Measurements from ENCODE around the gene IDUA. TPM values are rescaled to one million over a fixed set of nuclear protein-coding genes. Genes with fewer than 3 reads are reported as not detected.

Gene IDUA
- total RNA-seq, 2 donors from 2014 or later: 8.9 to 10.2 TPM

- Histone ChIP-seq H3K36me3 (peaks cover 8% of the 10 kb centered on the region), H3K9me3 (no peaks in the 10 kb centered on the region), H3K27ac (no peak overlapping the region), H3K27me3 (no peaks in the 10 kb centered on the region), H3K4me1 (peaks cover 0 to 4% of the 10 kb centered on the region in 2 donors), H3K4me3 (no peak overlapping the region)
- no peak for TF ChIP-seq CTCF (IDR thresholded peaks at IDR 0.05)
- DNase-seq (ENCODE audit: low spot score): no peak
Observed at GRCh38 chr4:947491-947971, 39.3 kb upstream of the IDUA start.

- H3K4me1 ChIP-seq: peaks cover 0 to 4% of the 10 kb centered on the region in 2 donors
- TF ChIP-seq CTCF (IDR thresholded peaks at IDR 0.05): no peak
- H3K27me3 ChIP-seq: no peaks in the 10 kb centered on the region
Observed at GRCh38 chr4:948101-948935, 38.5 kb upstream of the IDUA start.

GRCh38 chr4:948936-949300, 37.9 kb upstream of the IDUA start:
- no peak for DNase-seq (ENCODE audit: low spot score)
- H3K4me1 ChIP-seq: peaks cover 0 to 4% of the 10 kb centered on the region in 2 donors
- H3K4me3 ChIP-seq: no peak overlapping the region
- no peak overlapping the region for H3K27ac ChIP-seq
- no peaks in the 10 kb centered on the region for H3K9me3 ChIP-seq
- H3K36me3 ChIP-seq: peaks cover 8% of the 10 kb centered on the region
- TF ChIP-seq CTCF (IDR thresholded peaks at IDR 0.05): no peak
- no peaks in the 10 kb centered on the region for H3K27me3 ChIP-seq

More at GRCh38 chr4:948101-948935, 38.5 kb upstream of the IDUA start:
- Histone ChIP-seq H3K4me3 (no peak overlapping the region), H3K27ac (no peak overlapping the region), H3K9me3 (no peaks in the 10 kb centered on the region), H3K36me3 (peaks cover 8% of the 10 kb centered on the region)
- DNase-seq (ENCODE audit: low spot score): no peak

GRCh38 chr4:949656-950055, 37.2 kb upstream of the IDUA start:
- Histone ChIP-seq H3K4me3 (no peak overlapping the region), H3K36me3 (peaks cover 8% of the 10 kb centered on the region), H3K9me3 (no peaks in the 10 kb centered on the region), H3K27ac (no peak overlapping the region), H3K27me3 (no peaks in the 10 kb centered on the region), H3K4me1 (peaks cover 0 to 4% of the 10 kb centered on the region in 2 donors)
- DNase-seq (ENCODE audit: low spot score): no peak
- no peak for TF ChIP-seq CTCF (IDR thresholded peaks at IDR 0.05)

GRCh38 chr4:950136-951020, 36.5 kb upstream of the IDUA start:
- Histone ChIP-seq H3K27me3 (no peaks in the 10 kb centered on the region), H3K4me1 (peaks cover 0 to 4% of the 10 kb centered on the region in 2 donors), H3K9me3 (no peaks in the 10 kb centered on the region), H3K36me3 (peaks cover 8% of the 10 kb centered on the region), H3K27ac (no peak overlapping the region), H3K4me3 (no peak overlapping the region)
- no peak for DNase-seq (ENCODE audit: low spot score)
- no peak for TF ChIP-seq CTCF (IDR thresholded peaks at IDR 0.05)
